Measurements from ENCODE around the gene PDS5A.

PDS5A gene

GRCh38 chr4:39834269-39834668, 143.4 kb downstream of the PDS5A start:
- no peak for ATAC-seq

GRCh38 chr4:39825741-39826231, 151.9 kb downstream of the PDS5A start:
- TF ChIP-seq ISL1 (CRISPR knock-in tag; IDR thresholded peaks at IDR 0.05) (peak; percentile 21; the same call in 1 of the 2 replicates), ZNF70 (CRISPR knock-in tag; IDR thresholded peaks at IDR 0.05) (no peak), ESRRG (CRISPR knock-in tag; IDR thresholded peaks at IDR 0.05) (no peak)
- peak; percentile 90 for ATAC-seq

More at GRCh38 chr4:39834269-39834668, 143.4 kb downstream of the PDS5A start:
- TF ChIP-seq CREB5 (CRISPR knock-in tag; IDR thresholded peaks at IDR 0.05; ENCODE audit: low read depth) (no peak), ZNF70 (CRISPR knock-in tag; IDR thresholded peaks at IDR 0.05) (no peak), SNAI2 (CRISPR knock-in tag; IDR thresholded peaks at IDR 0.05) (no peak), RARB (CRISPR knock-in tag; IDR thresholded peaks at IDR 0.05) (no peak), BACH2 (CRISPR knock-in tag; IDR thresholded peaks at IDR 0.05; ENCODE audit: borderline replicate concordance) (no peak), CSDC2 (CRISPR knock-in tag; IDR thresholded peaks at IDR 0.05) (no peak), CSRNP3 (CRISPR knock-in tag; IDR thresholded peaks at IDR 0.05) (no peak), ZNF565 (CRISPR knock-in tag; conservative IDR thresholded peaks at IDR 0.05; ENCODE audit: low read depth) (no peak), ISL1 (CRISPR knock-in tag; IDR thresholded peaks at IDR 0.05) (no peak)

- ATAC-seq, result no peak
Measured at GRCh38 chr4:39825090-39825489, 152.6 kb downstream of the PDS5A start.

GRCh38 chr4:39823191-39823590, 154.5 kb downstream of the PDS5A start:
- no peak for ATAC-seq
- TF ChIP-seq ZC3H10 (CRISPR knock-in tag; IDR thresholded peaks at IDR 0.05), result no peak
- TF ChIP-seq CSDC2 (CRISPR knock-in tag; IDR thresholded peaks at IDR 0.05), result no peak
- TF ChIP-seq TCF4 (CRISPR knock-in tag; IDR thresholded peaks at IDR 0.05; ENCODE audit: borderline replicate concordance), result no peak
- TF ChIP-seq TOX (CRISPR knock-in tag; IDR thresholded peaks at IDR 0.05; ENCODE audit: borderline replicate concordance), result no peak
- no peak for TF ChIP-seq GLIS3 (CRISPR knock-in tag; IDR thresholded peaks at IDR 0.05)
- TF ChIP-seq CSRNP3 (CRISPR knock-in tag; IDR thresholded peaks at IDR 0.05), result no peak
- no peak for TF ChIP-seq ESRRG (CRISPR knock-in tag; IDR thresholded peaks at IDR 0.05)
- no peak for TF ChIP-seq RARB (CRISPR knock-in tag; IDR thresholded peaks at IDR 0.05)
- no peak for TF ChIP-seq PATZ1 (CRISPR knock-in tag; IDR thresholded peaks at IDR 0.05; ENCODE audit: borderline replicate concordance)
- no peak for TF ChIP-seq ZNF70 (CRISPR knock-in tag; IDR thresholded peaks at IDR 0.05)
- no peak for TF ChIP-seq ZFP30 (CRISPR knock-in tag; IDR thresholded peaks at IDR 0.05)
- TF ChIP-seq OSR1 (CRISPR knock-in tag; IDR thresholded peaks at IDR 0.05), result no peak

More at GRCh38 chr4:39825090-39825489, 152.6 kb downstream of the PDS5A start:
- no peak for TF ChIP-seq ZFP3 (CRISPR knock-in tag; IDR thresholded peaks at IDR 0.05)
- TF ChIP-seq RARB (CRISPR knock-in tag; IDR thresholded peaks at IDR 0.05), result no peak
- TF ChIP-seq TSHZ2 (CRISPR knock-in tag; IDR thresholded peaks at IDR 0.05), result no peak
- TF ChIP-seq GLIS3 (CRISPR knock-in tag; IDR thresholded peaks at IDR 0.05), result no peak
- TF ChIP-seq ARNTL (CRISPR knock-in tag; IDR thresholded peaks at IDR 0.05; ENCODE audit: borderline replicate concordance, low read depth), result no peak
- TF ChIP-seq CSDC2 (CRISPR knock-in tag; IDR thresholded peaks at IDR 0.05), result no peak
- no peak for TF ChIP-seq ESRRG (CRISPR knock-in tag; IDR thresholded peaks at IDR 0.05)
- TF ChIP-seq POU6F1 (CRISPR knock-in tag; IDR thresholded peaks at IDR 0.05; ENCODE audit: borderline replicate concordance, low read depth), result no peak
- no peak for TF ChIP-seq OSR1 (CRISPR knock-in tag; IDR thresholded peaks at IDR 0.05)
- TF ChIP-seq BACH2 (CRISPR knock-in tag; IDR thresholded peaks at IDR 0.05; ENCODE audit: borderline replicate concordance), result no peak
- TF ChIP-seq ZFP30 (CRISPR knock-in tag; IDR thresholded peaks at IDR 0.05), result no peak
- no peak for TF ChIP-seq ZNF565 (CRISPR knock-in tag; conservative IDR thresholded peaks at IDR 0.05; ENCODE audit: low read depth)
